CD4-positive, alpha-beta T cell treated with Interleukin-2 at 100 ng/mL for 4 hours (primary cell): ENCODE data around the gene TMCO1.
"Not testable (repeated sequence)": the region's sequence is repeated elsewhere in the genome, so short reads cannot be mapped to it uniquely, and the experiment has no call there.

Experiments
- DNase-seq: peaks from one replicate; pipeline ENCODE4 v3.0.0-alpha.2; 2020; ENCODE audit warnings: low spot score

TMCO1 gene

DNA sequence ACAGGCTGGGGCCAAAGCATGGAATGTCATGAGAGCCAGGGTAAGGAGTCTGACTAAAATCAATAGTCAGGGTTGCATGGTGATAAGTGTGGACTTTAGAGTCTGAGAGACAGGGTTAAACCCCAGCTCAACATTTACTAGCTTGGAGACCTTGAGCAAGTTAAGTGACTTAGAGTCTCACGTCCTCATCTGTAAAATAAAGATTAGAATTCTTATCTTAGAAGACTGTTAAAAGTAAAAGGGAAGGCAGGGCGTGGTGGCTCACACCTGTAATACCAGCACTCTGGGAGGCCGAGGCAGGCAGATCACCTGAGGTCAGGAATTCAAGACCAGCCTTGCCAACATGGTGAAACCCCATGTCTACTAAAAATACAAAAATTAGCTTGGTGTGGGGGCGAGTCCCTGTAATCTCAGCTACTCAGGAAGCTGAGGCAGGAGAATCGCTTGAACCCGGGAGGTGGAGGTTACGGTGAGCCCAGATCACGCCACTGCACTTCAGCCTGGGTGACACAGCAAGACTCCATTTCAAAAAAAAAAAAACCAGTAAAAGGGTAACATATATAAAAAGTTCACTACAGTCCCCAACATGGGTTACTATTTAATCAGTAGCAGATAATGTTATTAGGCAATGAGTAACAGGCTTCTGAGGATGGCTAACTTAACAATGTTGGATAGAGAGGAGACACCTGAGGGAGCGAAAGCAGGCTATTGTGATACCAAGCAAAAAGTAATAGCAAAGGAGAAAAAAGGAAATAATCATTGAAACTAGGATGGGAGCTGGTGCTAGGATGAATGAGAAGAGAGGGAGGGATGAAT lies 20.8 kb downstream of the TMCO1 start:
- DNase-seq: no peak

DNA sequence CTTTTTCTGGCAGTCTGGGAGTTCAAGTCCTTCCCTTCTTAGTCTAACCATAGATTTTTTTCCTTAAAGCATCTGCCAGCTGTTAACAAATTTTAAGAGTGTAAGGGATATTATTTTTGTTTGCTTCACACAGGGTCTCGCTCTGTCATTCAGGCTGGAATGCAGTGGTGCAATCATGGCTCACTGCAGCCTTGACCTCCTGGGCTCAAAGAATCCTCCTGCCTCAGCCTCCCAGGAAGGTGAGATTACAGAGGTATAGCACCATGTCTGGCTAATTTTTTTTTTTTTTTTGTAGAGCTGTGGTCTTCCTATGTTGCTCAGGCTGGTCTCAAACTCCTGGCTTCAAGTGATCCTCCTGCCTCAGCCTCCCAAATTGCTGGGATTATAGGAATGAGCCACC lies 23.8 kb downstream of the TMCO1 start:
- DNase-seq: not testable (repeated sequence)

- no peak for DNase-seq
These were observed 26.5 kb downstream of the TMCO1 start for GRCh38 chr1:165742194-165742593.

DNA sequence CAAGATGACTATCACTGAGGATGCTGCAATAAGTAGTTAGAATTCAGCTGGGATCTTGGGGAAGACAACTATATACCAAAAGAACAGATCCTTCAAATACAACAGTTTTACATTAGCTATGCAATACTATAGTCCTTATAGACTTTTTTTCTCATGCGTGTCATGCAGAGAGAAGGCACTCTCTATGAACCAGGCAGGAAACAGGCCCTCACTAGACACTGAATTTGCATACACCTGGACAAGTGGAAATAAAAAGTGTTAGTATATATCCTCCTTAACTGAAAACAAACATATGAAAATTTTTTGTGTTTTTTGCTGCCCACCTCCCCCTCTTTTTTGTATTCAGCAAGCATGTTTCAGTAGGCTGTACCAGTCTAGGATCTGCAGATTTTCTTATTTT lies 29.9 kb downstream of the TMCO1 start:
- DNase-seq: no peak

- DNase-seq: no peak
These were observed 31.5 kb downstream of the TMCO1 start for GRCh38 chr1:165737196-165737595.

GRCh38 chr1:165734906-165735305 lies 33.8 kb downstream of the TMCO1 start:
- DNase-seq: no peak

- DNase-seq: no peak
These were observed 41.8 kb downstream of the TMCO1 start for GRCh38 chr1:165726841-165727240.

DNA sequence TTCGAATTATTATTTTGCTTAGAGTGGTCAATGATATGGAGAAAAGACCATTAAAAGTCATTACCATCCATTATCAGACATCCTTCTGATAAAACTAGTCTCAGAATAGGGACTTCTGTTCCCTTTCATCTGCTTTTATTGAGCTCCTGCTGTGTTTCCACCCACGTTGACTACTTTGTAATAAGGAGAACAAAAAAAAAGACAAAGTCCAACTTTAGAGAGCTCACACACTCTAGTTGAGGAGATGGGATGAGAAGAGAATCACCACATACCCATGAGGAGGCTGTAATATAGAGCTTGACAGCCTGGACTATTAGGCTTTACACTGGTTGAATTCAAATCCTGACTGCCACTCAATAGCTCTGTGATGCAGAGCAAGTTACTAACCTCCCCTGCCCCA lies 42.5 kb downstream of the TMCO1 start:
- no peak for DNase-seq

- DNase-seq: peak; percentile 35
These were observed 50.7 kb downstream of the TMCO1 start for GRCh38 chr1:165717918-165718515.

GRCh38 chr1:165716265-165717051 lies 52.2 kb downstream of the TMCO1 start:
- not testable (repeated sequence) for DNase-seq

- DNase-seq: no peak
These were observed 55.9 kb downstream of the TMCO1 start for GRCh38 chr1:165712764-165713163.

GRCh38 chr1:165707984-165708706 lies 60.5 kb downstream of the TMCO1 start:
- no peak for DNase-seq

DNA sequence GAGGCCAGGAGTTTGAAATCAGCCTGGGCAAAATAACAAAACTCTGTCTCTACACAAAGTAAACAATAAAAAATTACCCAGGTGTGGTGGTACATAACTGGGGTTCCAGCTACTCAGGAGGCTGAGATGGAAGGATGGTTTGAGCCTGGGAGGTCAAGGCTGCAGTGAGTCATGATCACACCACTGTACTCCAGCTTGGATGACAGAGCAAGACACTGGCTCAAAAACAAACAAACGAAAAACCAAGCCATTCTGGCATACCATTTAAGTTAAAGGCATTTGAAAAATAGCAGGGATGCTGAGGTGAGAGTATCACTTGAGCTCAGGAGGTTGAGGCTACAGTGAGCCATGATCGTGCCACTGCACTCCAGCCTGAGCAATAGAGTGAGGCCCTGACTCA lies 65.0 kb downstream of the TMCO1 start:
- DNase-seq: no peak

GRCh38 chr1:165701922-165702321 lies 66.7 kb downstream of the TMCO1 start:
- not testable (repeated sequence) for DNase-seq

- no peak for DNase-seq
These were observed 69.1 kb downstream of the TMCO1 start for GRCh38 chr1:165699577-165699976.

DNA sequence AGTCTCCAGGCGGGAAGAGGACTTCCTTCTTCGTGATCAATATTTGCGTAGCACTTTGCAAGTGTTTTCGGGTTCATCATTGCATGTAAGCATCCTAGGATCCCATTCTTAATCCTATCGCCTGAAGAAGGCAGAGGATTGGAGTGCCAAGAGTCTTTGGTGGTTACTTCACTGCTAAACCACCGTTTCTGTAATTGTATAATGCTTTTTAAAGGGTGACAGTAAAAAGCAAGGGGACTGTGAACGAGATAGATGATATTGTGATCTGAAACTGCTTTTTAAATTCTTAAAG lies 70.0 kb downstream of the TMCO1 start:
- DNase-seq: no peak

GRCh38 chr1:165697881-165698760 lies 70.5 kb downstream of the TMCO1 start, which contains the start of gene ALDH9A1:
Gene ALDH9A1 (minus strand): TSS chr1:165698562. CDS start chr1:165698558, 4 bp downstream.
- DNase-seq: peak; percentile 84

GRCh38 chr1:165697491-165697880 lies 71.2 kb downstream of the TMCO1 start:
- no peak for DNase-seq

- no peak for DNase-seq
These were observed 72.0 kb downstream of the TMCO1 start for GRCh38 chr1:165696625-165697100.

DNA sequence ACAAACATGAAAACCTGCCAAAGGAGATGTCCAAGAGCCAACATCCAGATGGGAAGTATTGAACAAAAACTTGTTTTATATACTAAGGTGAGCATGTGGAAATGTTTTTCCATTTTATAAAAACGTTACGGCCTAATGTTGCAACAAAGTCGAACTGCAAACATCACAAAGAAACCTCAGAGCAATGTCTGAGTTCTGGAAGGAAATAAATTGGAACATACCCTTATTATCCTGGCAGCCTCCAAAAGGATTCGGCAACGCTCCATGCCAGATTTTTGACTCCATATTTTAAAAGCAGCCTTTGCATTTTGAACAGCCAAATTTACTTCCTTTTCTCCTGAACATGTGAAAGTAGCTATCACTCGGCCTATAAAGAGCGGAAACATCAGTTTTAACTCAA lies 73.6 kb downstream of the TMCO1 start:
- DNase-seq: no peak

DNA sequence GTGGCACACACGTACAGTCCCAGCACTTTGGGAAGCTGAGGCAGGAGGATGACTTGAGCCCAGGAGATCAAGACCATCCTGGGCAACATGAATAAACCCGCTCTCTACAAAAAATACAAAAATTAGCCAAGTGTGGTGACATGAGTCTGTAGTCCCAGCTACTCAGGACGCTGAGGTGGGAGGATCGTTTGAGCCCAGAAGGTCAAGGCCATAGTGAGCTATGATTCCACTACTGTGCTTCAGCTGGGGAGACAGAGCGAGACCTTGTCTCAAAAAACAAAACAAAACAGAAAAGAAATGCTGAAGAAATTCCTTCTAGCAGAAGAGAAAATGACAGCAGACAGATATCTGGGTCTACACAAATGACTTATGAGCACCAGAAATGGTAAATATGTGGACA lies 80.6 kb downstream of the TMCO1 start:
- DNase-seq: no peak
